ENCODE measurements around the gene TMEM97.

TMEM97 gene

DNA sequence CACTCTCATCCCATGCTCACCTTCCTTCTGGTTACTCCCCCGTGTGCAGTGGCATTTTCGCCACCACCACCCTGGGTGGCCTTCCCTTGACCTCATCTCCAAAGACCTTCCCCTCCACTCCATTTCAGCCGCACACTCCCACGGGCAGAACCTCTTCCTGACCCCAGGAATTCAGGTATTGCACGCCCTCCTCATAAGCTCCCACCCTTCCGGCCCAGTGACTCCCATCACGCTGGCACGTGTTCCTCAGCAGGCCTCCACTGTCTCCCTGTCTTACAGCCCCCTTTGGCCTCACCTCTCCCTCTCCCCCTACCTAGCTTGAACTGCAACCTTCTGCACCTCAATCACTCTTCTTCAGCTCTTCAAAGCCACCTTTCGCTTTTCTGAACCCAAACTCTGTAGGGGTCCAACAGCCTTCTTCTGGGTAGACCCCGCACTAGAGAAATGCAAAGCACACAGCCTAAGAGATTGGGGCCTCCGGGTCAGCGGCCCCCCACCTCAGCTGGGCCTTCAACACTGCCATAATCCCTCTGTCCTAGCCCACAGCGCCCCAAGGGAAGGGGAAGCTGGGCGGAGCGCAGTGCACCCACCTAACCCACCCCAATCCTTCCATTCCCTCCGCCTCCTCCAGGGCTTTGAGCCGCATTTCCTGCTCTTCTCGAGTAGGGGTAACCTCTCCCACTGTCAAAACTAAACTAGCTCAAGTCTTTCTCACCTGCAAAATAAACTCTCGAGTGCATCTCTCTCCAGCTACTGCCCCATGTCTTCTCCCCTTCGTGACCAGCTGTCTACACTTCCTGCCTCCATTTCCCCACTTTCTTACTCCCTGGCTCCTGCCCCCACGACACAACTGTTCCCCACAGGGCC lies 1.7 kb upstream of the TMEM97 start:
- DNase-seq: no peak

DNA sequence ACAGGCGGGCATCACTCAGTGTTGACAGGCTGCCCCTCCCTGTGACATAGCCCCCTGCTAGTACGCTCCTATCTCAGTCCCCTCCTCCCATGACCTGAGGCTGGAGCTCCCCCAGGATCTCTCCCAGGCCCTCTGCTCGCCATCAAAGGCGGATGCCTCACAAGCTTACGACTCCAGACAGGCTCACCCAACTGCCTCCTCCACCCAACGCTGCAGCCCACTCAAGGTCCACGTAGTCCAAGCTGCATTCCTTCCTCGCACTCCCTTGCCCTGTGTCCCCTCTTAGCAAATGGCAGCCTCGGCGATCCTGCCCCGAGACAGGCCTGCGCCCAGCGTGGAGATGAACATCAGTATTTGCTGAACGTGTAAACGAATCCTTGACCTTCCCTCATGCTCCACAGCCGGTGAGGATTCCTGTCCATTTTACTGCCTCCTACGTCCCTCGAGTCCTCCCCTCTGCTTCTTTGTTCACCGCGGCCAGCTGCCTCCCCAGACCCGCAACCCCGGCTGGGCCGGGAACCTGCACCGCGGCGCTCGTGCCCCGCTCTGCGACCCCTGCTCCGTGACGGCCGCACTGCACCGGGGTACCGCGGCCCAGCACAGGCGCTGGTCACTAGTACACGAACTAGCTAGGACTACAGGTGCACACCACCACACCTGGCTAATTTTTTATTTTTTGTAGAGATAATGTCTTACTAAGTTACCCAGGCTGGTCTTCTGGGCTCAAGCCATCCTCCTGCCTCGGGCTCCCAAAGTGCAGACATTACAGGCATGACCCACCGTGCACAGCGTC lies 838 bp upstream of the TMEM97 start:
- DNase-seq: peak in 1 of 2 experiments; percentile 76

DNA sequence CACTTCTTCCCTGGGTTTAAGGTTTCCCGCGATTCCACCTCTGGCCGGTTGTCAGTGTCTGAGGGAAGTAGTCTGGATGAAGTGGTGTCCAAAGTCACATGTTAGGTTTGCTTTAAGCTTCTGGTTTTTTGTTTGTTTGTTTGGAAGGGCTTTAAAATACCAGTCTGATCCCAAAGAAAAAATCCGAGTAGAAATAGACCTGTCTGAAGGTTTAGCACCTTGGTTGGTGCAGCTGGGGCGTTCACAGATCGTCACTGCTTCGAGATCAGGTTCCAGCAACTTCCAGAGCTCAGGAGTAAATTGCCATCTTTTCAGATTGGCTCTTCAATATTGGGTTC lies 567 bp downstream of the TMEM97 start:
- no peak for DNase-seq

DNA sequence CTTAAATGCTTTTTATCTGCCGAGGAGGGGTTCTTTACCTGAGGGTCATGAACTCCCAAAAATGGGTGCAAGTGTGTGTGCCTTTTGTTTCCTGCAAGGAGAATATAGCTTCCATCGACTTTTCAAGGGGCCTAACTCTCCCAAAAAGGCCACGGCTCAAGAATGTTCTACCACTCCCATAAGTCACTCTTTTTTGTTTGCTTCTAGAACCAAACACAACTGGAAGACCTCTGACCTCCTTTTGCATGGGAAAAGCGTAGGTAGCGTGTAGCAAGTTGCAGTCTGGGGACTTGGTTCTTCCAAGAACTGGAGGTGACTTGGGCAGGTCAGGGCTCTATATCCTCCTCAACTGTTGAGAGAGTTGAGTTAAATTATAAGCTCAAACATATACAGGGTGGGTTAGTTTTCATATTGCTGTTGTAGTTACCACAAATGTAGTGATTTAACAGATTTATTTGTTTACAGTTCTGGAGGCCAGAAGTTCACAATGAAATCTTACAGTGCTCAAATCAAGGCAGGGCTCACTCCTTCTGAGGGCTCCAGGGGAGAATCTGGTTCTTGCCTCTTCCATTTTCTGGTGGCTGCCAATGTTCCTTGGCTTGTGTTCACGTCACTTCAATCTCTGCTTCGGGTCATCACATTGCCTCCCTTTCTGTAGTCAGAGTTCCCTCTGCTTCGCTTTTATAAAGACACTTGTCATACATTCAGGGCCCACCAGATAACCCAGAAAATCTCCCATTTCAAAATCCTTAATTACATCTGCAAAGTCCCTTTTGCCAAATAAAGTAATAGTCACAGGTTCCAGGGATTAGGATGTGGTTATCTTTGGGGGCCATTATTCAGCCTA lies 1.4 kb downstream of the TMEM97 start:
- no peak for DNase-seq

DNA sequence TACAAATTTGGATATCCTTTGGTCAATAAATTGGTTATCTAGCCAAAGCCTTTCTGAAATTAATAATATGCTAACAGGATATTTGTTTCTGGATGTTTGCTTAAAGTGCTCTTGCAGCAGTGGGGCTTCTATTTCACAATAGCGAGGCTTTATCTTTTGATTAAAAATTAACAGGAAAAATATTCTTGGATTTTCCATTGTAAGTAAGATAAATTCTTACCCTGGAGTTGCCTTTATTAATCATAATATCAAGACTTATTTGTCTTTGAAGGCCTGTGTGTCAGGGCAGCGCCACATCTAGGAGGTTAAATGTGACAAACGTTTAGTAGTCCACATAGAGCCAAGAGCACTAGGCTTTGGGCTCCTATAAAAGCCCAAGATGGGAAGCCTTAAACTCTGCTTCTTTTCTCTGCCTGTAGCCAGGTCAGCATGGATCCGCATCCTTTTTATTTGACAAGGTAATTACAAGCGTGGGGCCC lies 5.3 kb downstream of the TMEM97 start:
- no peak for DNase-seq

DNA sequence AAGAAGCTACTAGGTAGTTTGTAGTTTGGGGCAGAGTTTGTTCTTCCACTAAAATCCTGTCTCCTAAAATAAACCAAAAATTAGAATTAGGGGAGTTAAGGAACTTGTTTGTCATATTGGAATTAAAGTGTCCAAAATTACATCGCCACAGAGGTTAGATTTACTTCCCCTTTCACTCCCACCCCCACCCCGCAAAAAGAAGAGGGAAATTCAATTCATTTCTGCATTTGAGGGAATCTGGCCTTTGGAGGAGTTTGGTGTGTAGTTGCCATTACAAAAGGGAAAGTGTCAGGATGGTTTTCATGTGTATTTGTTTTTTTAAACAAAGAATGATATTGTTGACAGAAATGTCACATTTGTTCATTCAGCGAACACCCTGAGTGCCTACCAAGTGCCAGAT lies 5.8 kb downstream of the TMEM97 start:
- DNase-seq: no peak

DNA sequence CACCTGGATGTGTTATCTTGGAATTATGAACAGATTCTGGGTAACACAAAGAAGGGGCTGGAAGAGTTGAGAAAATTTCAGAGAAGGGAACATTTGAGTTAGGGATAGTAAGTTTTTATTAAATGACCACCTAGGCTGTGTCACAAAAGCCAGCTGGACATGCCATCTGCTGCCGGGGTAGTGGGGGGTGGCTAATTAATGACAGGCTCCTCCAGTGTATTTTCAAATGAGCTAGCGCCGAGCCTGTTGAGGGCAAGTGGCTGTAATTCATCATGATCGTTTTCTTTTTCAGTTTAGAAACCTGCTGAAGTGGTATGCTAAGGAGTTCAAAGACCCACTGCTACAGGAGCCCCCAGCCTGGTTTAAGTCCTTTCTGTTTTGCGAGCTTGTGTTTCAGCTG lies 6.2 kb downstream of the TMEM97 start:
- no peak for DNase-seq

DNA sequence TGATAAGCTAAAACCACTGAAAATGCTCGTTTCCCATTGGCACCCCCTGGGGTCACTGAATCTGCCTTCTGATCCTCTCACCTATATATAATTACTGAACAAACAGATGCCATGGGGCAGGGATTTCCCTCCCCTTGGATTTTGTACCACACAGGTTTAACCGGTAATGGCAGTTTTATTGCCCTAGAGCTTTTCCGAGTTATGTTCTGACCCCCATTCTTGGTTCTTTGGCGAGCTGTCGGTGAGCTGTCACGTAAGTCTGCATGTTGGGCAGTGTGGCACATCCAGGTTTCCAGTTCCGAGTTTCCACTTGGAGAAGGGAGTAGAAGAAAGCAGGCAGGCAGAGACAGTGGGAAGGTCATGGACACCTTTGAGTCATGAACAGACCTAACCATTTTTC lies 7.1 kb downstream of the TMEM97 start:
- DNase-seq: no peak

DNA sequence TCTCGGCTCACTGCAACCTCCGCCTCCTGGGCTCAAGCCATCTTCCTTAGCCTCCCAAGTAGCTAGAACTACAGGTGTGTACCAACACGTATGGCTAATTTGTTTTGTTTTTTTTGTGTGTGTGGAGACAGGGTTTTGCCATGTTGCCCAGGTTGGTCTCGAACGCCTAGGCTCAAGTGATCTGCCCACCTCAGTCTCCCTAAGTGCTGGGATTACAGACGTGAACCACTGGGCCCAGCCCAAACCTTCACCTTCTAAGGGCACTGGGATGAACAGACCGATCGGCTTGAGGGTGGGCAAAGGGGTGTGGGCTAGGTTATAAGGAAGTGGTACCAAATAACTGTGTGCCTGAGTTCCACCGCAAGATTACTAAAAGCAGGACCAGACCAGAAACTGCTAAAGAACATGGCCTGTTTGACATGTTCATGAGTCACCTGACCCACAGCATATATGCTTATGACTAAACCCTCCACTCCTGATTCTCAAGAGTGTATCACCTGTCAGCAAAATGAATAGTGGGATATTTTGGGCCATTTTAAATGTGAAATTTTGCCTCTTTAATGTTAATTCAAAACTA lies 8.1 kb downstream of the TMEM97 start:
- no peak for DNase-seq

DNA sequence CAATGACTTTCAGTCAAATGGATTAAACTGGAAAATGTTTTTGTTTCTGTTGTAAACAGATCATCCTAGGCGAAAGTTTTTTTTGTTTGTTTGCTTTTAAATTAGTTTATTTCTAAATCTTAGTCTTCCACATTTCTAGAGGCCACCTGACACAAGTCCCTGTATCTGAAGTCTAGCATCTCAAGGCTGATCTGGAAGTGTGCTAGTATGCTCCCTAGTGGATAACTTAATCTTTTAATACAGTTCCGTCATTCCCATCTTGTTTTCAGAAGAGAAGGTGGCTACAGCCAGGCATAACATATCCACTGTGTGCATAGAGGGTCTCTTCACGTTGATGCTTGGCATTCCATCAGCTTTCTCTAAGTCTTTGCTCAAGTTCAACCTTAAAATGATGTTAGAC lies 8.7 kb downstream of the TMEM97 start:
- DNase-seq: no peak

DNA sequence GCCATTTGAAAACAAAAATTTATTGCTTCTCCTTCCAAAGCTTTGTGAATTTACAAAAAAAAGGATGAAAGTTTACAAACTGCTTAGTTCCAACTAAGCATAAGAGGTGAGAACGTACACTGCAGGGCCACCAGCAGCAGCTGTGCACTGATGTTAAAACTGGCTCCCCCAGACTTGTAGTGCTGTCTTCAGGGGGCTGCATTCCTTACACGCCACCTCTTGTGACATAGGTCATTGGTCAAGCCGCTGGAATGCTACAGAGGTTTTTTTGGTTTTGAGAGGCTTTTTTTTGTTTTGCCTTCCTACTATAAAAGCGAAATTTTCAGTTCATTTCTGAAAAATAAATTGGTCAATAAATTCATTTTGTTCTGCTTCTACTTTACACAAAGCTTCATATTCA lies 9.3 kb downstream of the TMEM97 start:
- DNase-seq: no peak

DNA sequence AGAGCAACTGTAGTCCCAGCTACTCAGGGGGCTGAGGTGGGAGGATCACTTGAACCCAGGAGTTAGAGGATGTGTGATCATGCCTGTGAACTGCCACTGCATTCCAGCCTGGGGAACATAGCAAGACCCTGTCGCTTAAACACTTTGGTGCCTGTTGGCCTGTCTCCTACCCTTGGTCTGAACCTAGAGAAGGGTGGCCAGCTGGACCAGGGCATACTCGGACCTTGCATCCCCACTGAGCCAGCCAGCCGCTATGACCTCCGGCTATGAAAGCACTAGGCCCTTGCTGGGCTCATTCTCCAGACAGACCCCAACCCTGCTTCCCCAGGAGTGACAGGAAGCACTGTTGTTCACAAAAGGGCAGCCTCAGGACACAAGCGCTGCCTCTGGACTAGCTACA lies 11.7 kb downstream of the TMEM97 start:
- no peak for DNase-seq

DNA sequence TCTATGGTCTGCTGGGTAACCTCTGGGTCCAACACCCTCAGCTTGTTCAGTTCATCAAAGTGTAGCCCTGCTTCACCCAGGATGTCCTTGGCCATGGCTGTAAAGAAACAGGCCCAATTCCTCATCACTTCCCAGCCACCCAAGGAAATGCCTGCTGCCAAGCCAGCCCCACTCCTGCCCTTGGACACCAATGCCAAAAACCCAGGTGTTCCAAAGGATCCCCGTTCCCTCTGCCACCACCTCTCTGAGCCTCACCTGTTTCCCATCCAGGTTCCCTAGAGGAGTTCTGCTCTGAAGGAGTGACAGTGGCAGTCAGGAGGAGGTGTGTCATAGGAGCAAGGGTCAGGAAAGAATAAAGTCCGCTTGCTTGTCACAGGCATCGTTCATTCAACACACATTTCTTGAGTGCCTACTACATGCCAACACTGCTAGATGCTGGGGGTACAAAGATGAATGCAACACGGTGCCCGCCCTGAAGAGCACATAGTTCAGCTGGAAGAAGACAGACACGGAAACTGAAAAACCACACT lies 13.0 kb downstream of the TMEM97 start:
- DNase-seq: no peak

DNA sequence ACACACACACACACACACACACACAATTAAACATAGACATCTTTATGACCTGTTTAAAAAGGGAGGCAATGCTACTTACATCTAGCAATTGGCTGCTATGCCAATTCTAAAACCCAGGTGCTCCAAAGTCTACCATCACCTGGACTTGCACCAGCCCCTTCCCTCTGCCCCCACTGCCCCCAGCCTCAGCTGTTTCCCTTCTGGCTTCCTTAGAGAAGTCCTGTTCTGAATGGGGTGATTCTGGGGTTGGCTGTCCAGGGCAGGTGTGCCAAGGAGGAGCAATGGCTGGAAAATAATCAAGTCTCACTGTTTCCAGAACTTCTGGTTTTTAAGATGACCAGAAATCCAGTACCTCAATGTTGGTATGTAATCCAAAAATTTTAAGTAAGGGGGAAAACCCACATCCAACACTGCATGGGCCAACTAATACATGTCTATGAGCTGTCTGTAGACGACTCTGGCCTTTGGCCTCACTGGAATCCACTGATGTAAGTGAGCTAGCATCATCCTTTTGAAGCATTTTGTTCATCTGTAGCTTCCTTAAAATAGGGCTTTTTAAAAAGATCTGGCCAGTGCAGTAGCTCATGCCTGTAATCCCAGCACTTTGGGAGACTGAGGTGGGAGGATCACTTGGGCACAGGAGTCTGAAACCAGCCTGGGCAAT lies 14.2 kb downstream of the TMEM97 start:
- DNase-seq: no peak

DNA sequence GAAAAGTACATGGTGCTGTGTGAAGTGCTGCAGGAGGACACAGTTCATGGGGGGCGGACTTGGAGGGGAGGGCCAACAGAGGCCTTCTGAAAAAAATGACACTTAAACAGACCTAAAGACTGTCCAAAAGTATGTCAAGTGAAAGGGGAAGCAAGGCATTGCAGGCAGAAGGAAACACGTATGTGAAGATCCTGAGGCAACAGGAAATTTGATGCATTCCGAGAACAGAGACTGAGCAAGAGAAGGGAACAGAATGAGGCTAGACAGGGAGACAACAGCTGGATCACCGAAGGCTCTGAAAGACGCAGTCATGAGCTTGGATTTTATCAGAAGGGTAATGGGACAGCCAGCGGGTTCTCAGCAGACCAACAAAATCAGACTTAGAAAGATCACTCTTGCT lies 15.2 kb downstream of the TMEM97 start:
- DNase-seq: no peak

DNA sequence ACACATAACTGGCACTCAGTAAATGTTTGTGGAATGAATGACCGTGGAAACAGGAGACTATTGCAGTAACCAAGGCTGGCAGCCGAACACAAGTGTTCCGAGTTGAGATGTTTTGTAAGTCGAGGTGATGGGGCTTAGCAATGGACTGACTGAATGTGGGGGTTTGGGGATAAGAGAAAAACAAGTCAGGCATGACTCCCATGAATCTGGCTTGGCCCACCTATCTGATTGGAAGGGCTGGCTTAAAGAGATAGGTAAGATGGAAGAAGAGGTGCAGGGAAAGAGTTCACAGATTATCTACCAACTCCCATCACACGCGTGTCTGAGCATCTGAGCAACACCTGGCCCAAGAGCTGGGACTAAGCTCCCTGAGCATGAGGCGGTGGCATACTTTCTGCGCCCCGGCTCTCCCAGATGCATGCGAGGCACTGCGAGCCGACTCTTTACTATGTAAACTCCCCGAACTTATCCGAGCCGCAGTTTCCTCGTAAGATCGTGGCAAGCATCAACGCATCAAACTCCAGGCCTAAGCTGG lies 15.7 kb downstream of the TMEM97 start:
- no peak for DNase-seq

DNA sequence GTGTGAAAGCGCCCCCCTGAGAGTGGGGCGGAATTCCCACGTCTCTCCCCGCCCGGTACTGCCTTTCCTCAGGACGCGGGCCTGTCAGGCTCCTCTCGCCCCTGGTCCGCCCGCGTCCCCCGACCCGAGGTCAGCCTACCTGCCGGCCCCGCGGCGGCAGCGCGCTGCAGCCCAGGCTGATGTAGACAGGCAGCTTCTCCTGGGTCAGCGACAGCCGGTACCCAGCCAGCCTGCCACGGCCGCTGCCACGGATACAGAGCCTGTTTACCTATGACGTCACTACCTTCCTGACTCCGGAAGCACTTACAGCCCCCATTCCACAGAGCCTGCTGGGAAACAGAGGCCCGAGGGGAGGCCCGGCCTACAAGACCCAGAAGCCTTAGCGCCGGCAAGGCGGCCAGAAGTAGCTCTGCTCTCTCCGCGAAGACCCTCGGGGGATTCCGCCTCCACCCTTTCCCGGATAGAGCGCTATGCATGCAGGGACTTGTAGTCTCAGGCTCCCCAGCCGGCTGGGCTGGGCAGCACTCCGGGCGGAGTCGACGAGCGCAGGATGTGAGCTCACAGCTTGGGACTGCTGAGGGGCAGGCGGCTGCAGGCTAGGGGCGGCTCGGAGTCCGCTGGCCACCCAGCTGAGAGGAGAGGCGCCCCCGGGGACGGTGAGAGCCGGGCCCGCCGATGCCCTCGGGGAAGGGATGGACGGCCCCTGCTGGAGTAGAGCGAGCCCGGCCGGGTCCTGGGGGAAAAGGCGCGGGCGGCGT lies 16.4 kb downstream of the TMEM97 start, which contains the start of the genes IFT20 and TNFAIP1:
Gene IFT20 (minus strand): TSS at position 272 of the 758 bp plus-strand sequence. CDS start 3,487 bp downstream, outside the sequence.
Gene TNFAIP1 (plus strand): TSS at position 561 of the 758 bp plus-strand sequence. CDS start 3,761 bp downstream, outside the sequence.
- DNase-seq: peak; percentile 100

DNA sequence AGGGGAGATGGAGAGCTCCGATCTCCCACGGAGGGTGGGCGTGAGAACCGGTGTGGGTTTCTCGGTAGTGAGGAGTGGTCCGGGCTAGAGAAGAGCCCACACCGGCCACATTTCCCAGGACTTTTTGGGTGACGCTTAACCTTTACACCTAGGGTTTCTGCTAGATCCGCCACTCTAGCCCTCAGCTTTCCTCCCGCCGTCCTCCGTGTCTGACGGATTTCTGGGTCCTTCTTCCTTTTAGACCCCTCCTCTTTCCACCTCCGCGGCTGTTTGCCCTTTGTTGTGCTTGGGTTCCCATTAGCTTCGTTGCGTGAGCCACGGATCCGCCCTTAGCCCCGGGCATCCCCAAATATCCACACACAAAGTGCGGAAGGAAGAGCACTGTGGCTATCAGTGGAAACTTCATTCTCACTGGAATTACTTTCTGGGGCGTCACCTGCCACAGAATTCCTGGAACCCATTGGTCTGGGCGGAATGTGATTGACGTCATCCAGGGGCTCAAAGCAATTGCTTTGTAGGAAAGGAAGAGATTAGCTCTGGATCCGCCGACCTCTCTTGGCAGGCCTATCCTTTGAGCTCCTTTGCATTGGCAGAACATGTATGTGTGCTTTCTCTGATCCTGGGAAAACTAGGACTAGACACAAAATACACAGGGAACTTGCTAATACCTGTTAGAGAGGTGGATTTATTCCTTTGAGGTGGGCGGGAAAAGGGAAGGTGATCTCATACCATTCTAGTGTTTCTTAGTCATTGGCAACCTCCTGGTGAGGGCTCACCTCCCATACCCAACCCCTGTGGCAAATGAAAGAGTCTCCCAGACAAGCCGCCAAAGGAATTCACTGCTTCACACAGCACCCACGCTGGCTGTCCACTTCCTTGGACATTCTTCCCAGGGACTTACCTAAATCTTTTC lies 17.2 kb downstream of the TMEM97 start:
- DNase-seq: peak; percentile 54 to 75

DNA sequence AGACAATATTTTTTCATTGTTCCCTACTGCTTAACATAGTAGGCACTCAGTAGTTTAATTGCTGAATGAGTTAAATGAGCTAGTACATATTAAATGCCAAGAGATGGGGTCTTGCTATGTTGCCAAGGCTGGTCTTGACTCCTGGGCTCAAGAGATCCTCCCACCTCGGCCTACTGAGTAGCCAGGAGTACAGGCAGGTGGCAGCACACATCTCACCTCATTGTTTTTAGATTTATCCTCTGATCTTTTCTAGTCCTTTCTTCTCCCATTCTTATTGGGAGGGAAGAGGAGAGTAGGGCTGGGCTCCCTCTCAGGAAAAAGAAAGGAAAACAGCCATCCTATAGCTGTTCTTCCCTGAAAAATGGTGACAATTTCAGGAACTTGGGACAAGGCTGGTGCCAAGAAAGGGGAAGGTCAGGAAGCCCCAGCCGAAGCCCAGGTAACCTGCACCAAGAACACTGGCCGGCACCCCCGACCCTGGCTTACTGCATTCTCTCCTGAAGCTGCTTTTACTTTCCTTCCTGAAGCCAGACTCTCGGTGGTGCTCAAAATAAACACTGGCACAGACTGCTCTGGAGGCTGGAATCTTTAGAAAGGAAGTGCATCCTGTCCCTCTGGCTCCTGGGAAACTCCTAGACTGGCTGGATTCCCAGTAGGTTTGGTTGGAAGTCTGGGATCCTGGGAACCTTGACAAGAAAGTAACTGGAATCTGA lies 19.2 kb downstream of the TMEM97 start:
- DNase-seq: no peak

Measured in NCI-H526 (cell line).